ENCODE data around the gene NRP1.

Gene NRP1

DNA sequence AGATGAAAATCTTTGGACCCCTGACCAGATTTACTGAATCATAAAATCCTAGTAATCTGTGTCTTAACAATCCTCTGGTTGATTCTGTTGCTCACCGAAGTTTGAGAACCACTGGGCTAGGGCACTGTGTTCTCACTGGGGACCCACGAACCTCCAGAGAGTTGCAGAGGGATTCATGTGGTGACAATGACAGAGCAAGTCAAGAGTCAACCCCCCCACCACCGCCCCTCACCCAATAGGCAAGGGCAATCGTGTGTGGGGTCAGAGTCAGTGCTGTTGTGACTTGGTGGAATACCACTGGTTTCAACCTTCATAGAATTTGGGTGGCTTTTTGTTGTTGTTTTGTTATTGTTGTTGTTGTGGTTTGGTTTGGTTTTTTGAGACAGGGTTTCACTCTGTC is 23.5 kb upstream of the NRP1 start:
- Mint-ChIP-seq H3K36me3 (no peaks in the 10 kb centered on the region), H3K27me3 (peaks cover 3% of the 10 kb centered on the region), H3K27ac (no peak overlapping the region), H3K9me3 (no peaks in the 10 kb centered on the region), H3K4me3 (no peak overlapping the region), H3K4me1 (no peaks in the 10 kb centered on the region)

DNA sequence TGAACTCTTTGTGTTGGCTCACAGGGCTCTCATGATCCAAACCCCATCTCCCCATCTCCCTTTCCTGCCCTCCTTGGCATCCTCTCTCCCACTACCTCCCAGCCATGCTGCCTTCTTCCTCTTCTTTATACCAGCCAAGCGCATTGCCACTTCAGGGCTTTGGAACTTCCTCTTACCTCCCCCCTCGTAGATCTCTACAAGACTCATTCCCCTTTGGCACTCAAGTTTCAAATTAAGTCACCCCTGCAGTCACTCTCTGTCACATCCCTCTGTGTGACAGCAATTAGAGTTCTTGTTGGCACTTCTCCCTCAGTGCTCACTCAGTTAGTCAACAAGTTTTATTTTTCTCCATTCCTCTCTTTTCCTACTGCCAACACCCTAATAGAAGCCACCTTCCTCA is 20.8 kb upstream of the NRP1 start:
- no peak overlapping the region for H3K4me3 Mint-ChIP-seq
- H3K9me3 Mint-ChIP-seq: no peaks in the 10 kb centered on the region
- no peak overlapping the region for H3K27ac Mint-ChIP-seq
- H3K27me3 Mint-ChIP-seq: peaks cover 5% of the 10 kb centered on the region
- H3K36me3 Mint-ChIP-seq: no peaks in the 10 kb centered on the region
- no peaks in the 10 kb centered on the region for H3K4me1 Mint-ChIP-seq

DNA sequence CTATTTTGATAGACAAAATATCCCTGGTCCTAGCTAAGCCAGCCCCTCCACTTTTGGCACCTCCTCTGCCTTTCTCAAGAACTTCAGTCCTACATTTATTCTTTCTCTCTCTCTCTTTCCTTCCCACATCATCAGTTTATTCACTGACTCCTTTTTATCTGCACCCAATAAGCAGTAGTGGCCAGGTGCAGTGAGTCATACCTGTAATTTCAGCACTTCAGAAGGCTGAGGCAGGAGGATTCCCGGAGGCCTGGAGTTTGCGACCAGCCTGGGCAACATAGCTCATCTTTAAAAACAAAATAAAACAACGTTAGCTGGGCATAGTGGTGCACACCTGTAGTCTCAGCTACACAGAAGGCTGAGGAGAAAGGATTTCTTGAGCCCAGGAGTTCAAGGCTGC is 19.4 kb upstream of the NRP1 start:
- Mint-ChIP-seq H3K27me3 (peaks cover 5% of the 10 kb centered on the region), H3K4me1 (no peaks in the 10 kb centered on the region), H3K9me3 (no peaks in the 10 kb centered on the region), H3K4me3 (no peak overlapping the region), H3K36me3 (no peaks in the 10 kb centered on the region), H3K27ac (no peak overlapping the region)

DNA sequence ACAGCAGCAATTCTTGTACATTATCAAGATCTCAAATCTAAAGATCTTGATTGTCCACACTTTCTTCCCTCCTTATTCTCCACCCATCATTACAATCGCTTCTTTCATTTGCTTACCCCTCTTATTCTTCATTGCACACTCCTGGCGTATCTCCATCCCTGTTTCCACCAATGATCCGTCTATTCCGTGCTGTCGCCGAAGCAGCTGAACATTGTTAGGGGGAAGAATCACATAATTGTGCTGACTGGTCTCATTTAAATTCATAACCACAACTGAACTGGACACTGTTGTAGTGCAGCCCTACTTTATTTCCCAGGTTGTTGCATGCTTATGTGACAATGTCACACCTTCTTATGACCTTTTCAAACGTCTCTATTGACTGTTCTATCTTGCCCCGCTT is 18.9 kb upstream of the NRP1 start:
- Mint-ChIP-seq H3K27ac (no peak overlapping the region), H3K27me3 (peaks cover 5% of the 10 kb centered on the region), H3K4me3 (no peak overlapping the region), H3K4me1 (no peaks in the 10 kb centered on the region), H3K36me3 (no peaks in the 10 kb centered on the region), H3K9me3 (no peaks in the 10 kb centered on the region)

DNA sequence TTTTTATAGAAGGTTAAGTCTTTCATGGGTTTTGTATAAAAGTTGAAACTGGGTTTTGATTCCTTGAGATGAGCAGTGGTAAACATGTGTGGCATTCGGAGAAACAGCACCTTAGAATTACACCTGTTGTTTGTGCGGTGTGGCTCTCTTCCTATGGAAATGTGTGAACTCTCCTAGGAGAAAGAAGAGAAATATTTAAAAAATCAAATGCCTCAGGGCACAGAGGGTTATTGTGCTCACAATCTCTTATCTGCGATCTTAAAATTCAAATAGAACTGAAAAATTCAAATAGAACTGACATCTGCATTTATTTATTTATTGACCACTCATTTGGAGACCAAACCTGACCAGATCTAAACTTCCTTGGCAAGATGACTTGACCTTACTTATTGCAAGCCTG is 18.1 kb upstream of the NRP1 start:
- Mint-ChIP-seq H3K27me3 (peaks cover 5% of the 10 kb centered on the region), H3K9me3 (no peaks in the 10 kb centered on the region), H3K4me1 (no peaks in the 10 kb centered on the region), H3K36me3 (no peaks in the 10 kb centered on the region), H3K4me3 (no peak overlapping the region), H3K27ac (no peak overlapping the region)

DNA sequence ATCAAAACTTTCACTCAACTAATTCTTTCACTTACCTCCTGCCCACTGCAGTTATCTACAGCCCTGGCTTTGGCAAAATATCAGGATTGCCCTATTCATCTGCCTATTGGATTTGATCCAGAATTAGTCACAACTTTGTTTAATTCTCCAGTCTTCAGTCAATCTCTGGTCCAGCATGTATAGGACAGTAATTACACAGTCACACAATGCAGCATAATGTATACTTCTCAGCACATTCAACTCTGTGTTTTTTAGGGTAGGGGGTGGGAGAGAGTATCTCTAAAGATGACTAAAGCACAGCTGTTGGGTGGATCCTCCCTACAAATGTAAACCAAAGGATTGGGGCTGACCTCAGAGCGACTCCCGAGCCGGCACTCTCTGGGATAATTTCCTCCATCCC is 17.7 kb upstream of the NRP1 start:
- Mint-ChIP-seq H3K4me3 (no peak overlapping the region), H3K27me3 (peaks cover 4% of the 10 kb centered on the region), H3K4me1 (no peaks in the 10 kb centered on the region), H3K27ac (no peak overlapping the region), H3K36me3 (no peaks in the 10 kb centered on the region), H3K9me3 (no peaks in the 10 kb centered on the region)

DNA sequence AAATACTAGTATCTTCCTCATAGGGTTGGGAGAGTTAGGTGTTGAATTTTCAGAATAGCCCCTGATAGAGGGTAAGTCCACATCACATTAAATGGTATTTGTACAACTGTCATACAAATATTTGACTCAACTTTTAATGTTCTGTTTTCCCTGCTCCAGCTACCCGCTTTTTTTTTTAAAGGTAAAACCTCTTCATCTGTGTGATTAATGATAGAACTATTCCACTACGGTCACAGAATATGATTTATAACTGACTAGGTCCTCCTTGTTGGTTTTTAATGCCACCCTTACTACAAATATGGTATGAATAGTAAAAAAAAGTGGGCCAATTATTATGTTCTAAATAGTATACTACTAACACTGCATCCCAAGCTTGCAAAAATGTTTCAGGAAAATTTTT is 15.6 kb upstream of the NRP1 start:
- no peaks in the 10 kb centered on the region for H3K4me1 Mint-ChIP-seq
- H3K9me3 Mint-ChIP-seq: no peaks in the 10 kb centered on the region
- no peaks in the 10 kb centered on the region for H3K36me3 Mint-ChIP-seq

DNA sequence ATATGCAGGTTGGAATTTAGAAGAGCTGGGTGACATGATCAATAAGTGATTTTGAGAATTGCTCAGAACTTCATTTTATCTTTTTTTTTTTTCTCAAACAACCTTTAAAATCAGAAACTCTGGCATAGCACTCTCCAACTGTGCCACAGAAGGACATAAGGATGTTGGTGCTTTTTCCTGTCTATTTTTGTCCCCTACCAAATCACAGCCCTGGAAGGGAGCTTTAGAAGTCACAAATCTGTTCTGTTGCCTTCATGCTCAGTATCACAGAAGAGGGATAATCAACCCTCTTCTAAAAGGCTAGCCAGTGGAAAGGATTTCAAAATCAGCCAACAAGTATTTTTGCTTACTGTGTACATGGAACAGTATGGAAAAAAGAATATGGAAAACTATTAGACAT is 14.8 kb upstream of the NRP1 start:
- Mint-ChIP-seq H3K27ac (no peak overlapping the region), H3K27me3 (peaks cover 13% of the 10 kb centered on the region), H3K4me1 (no peaks in the 10 kb centered on the region), H3K36me3 (no peaks in the 10 kb centered on the region), H3K4me3 (no peak overlapping the region), H3K9me3 (no peaks in the 10 kb centered on the region)

More for the DNA sequence above, 15.6 kb upstream of the NRP1 start:
- Mint-ChIP-seq H3K27ac (no peak overlapping the region), H3K27me3 (peaks cover 13% of the 10 kb centered on the region), H3K4me3 (no peak overlapping the region)

DNA sequence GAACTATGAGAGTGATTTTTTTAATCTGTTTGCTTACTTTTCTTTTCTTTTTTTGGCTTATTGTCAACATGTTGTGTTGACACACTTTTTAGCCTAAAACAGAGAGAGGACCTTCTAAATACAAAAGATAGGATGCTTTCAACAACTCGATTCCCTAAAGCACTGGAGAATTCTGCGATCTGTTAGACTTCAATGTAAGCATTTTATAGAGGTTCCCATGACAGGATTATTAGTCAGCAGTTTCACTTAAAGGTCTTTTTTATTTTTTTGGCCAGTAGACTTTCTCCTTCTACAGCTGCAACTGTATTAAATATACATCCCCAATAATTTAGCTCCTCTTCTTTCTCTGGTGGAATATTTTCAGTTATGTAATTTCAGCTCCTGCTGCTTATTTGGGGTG is 12.7 kb upstream of the NRP1 start:
- Mint-ChIP-seq H3K27ac (no peak overlapping the region), H3K4me1 (no peaks in the 10 kb centered on the region), H3K36me3 (no peaks in the 10 kb centered on the region), H3K4me3 (no peak overlapping the region), H3K27me3 (peaks cover 10% of the 10 kb centered on the region), H3K9me3 (no peaks in the 10 kb centered on the region)

DNA sequence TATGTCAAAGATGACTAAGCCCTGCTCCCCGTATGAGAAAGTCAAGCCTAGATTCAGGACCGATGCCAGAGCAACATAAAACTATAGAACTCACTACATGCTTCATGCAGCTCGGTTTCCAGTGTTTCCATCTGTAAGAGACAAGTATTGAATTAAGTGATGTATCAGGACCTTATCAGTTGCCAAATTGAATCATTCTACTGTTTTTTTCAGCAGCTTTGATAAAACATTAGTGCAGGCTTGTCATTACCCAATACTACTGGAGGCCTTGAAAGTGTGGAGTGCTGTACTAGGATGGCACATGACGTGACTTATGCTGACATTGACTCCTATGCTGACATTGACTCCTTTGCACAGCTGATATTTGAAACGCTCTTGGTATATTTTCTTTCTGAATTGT is 10.8 kb upstream of the NRP1 start:
- Mint-ChIP-seq H3K27me3 (peaks cover 9% of the 10 kb centered on the region), H3K4me1 (peaks cover 13% of the 10 kb centered on the region), H3K36me3 (no peaks in the 10 kb centered on the region), H3K4me3 (no peak overlapping the region), H3K27ac (no peak overlapping the region), H3K9me3 (no peaks in the 10 kb centered on the region)

DNA sequence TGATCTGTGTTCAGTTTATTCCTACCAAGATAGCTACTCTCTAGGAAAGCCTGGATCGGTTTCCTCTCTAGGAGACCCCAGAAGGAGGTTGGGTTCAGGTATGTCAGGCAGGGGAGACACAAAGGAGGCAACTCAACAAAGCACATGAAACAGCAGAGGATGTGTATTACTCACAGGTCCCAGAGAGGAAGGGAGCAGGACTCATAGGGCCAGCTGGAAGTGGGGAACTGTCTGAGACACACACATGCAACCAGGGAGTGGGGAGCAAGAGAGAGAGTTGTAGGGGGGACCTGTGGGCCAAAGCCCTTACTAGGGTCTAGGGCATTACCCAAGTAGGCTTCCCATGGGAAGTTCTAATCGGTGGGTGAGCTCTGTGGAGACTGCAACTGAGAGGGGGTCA is 10.2 kb upstream of the NRP1 start:
- Mint-ChIP-seq H3K36me3 (no peaks in the 10 kb centered on the region), H3K27ac (no peak overlapping the region), H3K27me3 (peaks cover 11% of the 10 kb centered on the region), H3K4me1 (peaks cover 15% of the 10 kb centered on the region), H3K4me3 (no peak overlapping the region), H3K9me3 (no peaks in the 10 kb centered on the region)

DNA sequence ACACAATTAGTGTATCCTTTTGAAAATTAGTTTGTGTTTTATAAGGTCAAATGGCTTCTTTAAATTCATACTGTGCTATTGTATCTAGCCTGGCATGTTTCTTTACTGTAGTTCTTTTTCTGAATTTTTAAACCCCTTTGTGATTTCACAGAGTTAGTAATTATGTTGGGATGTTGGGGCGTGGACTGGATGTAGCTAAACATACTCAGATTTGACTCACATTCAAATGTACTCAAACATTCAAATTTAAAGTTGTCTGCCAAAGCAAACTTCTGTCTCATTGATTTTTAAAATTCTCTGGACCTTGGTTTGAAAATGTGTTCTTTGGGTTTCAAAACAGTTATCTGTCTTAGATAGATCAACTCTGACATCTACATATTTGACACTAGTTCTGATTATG is 7.2 kb upstream of the NRP1 start:
- Mint-ChIP-seq H3K9me3 (no peaks in the 10 kb centered on the region), H3K4me1 (peaks cover 21% of the 10 kb centered on the region), H3K4me3 (no peak overlapping the region), H3K27me3 (peaks cover 26% of the 10 kb centered on the region), H3K27ac (no peak overlapping the region), H3K36me3 (no peaks in the 10 kb centered on the region)

DNA sequence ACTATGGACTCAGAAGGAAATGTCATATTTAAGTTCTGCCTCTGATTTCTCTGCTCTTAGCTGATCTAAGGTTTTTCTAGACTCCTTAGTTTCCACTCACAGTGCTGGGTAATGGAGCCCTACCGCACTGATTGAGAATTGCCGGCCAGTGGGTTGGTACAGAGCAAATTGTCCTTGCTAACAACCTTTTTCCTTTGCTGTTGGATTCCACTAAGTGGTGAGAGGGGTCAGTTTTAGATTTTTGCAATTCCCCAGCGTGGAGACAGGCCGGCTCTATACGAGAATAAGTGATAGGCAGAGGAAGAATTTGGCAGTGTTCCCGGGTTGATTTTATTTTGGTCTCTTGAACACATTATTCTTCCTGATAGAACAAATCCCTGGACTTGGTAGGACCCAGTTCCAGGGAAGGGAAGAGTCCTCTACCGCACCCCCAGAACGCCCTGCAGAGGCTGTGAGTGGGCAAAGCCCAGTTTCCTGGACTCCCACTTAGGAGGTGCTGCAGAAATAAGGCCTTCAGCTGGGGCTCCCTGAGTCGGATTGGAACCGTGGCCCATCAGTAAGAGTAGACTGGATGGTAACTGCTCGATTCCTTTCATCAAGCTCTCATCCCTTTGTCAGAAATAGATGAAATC is 3.0 kb upstream of the NRP1 start:
- Mint-ChIP-seq H3K27me3 (peaks cover 33% of the 10 kb centered on the region), H3K4me1 (peaks cover 38% of the 10 kb centered on the region), H3K36me3 (no peaks in the 10 kb centered on the region), H3K4me3 (peak overlapping the region; percentile 68), H3K9me3 (no peaks in the 10 kb centered on the region), H3K27ac (no peak overlapping the region)

DNA sequence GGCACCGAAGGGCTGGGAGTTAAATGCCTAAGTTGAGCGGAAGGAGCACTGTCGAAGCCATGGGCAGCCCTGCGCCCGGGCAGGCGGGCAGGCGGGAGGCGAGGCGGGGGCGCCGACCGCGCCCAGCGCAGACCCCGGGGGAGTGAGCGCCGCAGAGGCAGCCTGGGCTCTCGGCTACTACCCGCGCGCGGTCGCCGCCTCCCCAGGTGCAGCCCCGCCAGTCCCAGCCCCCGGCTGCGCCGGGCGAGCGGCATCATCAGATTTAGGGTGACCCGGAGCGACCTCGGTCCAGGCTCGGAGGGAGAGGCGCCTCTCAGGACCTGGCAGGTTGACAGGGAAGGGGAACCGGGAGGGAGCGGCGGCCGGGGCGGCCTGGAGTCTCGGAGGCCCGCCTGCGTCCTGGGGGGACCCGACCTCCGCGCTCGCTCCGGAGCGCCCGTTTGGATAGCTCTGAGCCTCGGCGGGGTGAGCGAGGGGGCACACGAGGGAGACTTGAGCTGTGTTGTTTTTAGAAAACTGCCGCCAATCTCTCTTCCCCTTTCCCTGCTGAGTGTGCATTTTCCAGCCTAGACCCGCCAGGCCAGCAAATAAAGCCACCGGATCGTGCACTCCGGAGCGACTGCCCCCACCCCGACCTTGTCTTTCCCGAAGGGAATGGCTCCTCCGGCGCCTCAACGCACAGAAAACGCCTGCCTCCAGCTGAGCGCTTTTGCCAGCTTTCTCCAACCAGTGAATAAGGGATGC is 2.3 kb upstream of the NRP1 start:
- no peaks in the 10 kb centered on the region for H3K9me3 Mint-ChIP-seq
- H3K36me3 Mint-ChIP-seq: no peaks in the 10 kb centered on the region
- H3K4me3 Mint-ChIP-seq: peak overlapping the region; percentile 68
- H3K27ac Mint-ChIP-seq: no peak overlapping the region
- peaks cover 39% of the 10 kb centered on the region for H3K27me3 Mint-ChIP-seq
- peaks cover 35% of the 10 kb centered on the region for H3K4me1 Mint-ChIP-seq

DNA sequence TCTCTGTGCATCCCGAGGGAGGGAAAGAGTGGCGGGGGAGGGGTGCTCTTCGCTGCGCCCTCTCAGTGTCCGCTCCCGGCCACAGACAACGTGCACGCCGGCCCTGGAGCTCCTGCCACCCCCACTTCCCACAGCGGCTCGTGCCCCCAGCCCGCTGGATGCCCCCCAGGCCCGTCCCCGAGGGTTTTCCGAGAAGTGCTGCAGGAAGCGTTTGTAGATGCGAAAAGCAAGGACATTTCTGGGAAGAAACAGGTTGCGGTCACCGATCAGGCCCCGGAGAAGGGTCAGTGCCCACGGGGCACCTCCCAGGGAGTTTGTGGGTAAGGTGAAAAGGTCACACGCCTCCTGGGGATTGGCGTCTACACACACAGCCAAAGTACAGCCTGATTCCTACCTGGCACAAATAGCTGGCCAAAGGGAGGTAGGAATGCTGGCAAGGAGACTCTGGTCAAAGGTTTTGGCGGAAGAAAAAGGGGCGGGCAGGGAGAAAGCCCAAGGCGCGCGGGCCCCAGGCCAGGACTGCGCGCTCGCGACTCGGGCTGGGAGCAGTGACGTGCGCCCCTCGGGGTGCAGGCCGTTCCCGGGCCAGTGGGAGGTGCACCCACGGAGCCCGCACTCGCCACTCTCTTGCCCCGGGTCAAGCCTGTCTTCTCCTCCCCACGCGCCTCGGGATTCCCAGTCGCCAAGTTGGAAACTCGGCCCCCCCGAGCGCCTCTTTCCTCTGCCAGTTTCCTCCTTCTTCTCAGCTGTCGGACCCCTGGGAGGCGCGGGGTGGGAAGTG is 1.5 kb upstream of the NRP1 start:
- Mint-ChIP-seq H3K36me3 (no peaks in the 10 kb centered on the region), H3K4me1 (peaks cover 32% of the 10 kb centered on the region), H3K9me3 (no peaks in the 10 kb centered on the region), H3K27me3 (peaks cover 46% of the 10 kb centered on the region), H3K27ac (no peak overlapping the region), H3K4me3 (peak overlapping the region; percentile 69)

DNA sequence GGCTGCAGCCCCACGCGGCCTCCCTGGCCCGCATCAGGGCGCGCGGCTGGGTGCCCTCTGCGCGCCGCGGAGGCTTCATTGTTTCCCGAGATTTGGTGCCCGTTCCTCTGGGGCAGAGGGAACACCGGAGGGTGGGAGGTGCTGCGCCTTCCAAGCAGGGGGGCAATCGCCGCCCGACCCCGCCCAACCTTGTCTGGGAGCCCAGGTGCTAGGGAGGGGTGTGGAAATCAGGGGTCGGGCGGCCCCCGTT is 1.0 kb upstream of the NRP1 start:
- Mint-ChIP-seq H3K4me3 (no peak overlapping the region), H3K9me3 (no peaks in the 10 kb centered on the region), H3K4me1 (peaks cover 35% of the 10 kb centered on the region), H3K27me3 (peaks cover 48% of the 10 kb centered on the region), H3K36me3 (no peaks in the 10 kb centered on the region), H3K27ac (no peak overlapping the region)

All from activated naive CD4-positive, alpha-beta T cell treated with anti-CD3 and anti-CD28 coated beads, Interleukin-2, amount 50 U/mL, for 24 hours (primary cell).